ENCODE measurements around the gene GAL3ST2.
A peak's percentile ranks its signal among the peaks of the same experiment; 100 is the strongest.
"Not testable (repeated sequence)": the region's sequence is repeated elsewhere in the genome, so short reads cannot be mapped to it uniquely, and the experiment has no call there.

The GAL3ST2 gene

DNA sequence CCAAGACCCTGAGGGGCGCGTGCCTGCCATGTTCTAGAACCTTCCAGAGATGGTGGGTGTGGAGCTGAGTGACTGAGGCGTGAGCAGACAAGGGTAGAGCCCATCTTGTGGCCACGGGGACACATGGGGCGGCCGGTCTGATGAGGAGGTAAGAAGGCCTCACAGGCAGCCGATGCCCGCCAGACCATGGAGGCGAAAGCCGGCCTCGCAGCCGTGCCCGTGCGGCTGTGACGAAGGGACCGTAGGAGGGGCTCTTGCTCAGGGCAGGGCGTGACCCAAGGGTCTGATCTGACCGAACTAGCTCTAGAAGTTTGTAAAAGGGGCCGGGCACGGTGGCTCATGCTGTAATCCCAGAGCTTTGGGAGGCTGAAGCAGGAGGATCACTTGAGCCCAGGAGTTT is 22.6 kb upstream of the GAL3ST2 start:
- H3K36me3 Mint-ChIP-seq (ENCODE audit: low read depth), result peaks cover 72% of the 10 kb centered on the region
- no peaks in the 10 kb centered on the region for H3K4me1 Mint-ChIP-seq (ENCODE audit: low read depth)
- H3K4me3 Mint-ChIP-seq, result no peak overlapping the region
- H3K9me3 Mint-ChIP-seq, result no peaks in the 10 kb centered on the region
- H3K27me3 Mint-ChIP-seq, result no peaks in the 10 kb centered on the region
- H3K27ac Mint-ChIP-seq, result no peak overlapping the region
- DNase-seq, result no peak

DNA sequence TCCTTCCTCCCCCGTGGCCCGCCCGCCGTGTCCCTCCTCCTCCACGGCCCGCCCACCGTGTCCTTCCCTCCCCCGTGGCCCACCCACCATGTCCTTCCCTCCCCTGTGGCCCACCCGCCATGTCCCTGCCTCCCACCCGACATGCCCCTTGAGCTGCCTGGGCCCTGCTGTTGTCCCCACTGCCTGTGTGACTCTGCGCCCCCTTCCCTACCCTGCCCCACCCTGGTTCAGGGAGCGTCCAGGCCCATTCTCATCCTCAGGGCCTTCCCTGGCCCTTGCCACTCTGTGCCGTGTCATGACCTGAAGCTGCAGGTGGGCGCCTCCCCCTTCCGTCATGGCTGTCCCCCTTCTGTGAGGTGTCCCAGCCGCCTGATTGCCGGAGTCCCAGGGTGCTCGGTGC is 21.5 kb upstream of the GAL3ST2 start:
- Mint-ChIP-seq H3K36me3 (ENCODE audit: low read depth) (peaks cover 71% of the 10 kb centered on the region), H3K4me3 (no peak overlapping the region), H3K27ac (no peak overlapping the region)

DNA sequence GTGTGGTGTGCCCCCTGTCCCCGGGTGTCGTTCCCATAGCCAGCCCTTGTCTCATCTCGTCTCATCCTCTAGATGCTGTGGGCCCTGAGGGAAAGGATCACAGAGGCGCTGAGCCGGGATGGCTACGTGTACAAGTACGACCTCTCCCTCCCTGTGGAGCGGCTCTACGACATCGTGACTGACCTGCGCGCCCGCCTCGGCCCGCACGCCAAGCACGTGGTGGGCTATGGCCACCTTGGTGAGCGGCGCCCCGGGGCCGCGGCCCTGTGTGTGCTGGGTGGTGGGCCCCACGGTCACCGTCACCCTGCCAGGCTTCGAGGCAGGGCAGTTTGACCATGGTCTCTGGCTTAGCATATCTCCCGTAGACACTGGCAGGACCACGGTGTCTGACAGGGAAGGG is 20.8 kb upstream of the GAL3ST2 start:
- Mint-ChIP-seq H3K4me3 (no peak overlapping the region), H3K27me3 (no peaks in the 10 kb centered on the region), H3K27ac (no peak overlapping the region)

More for the DNA sequence above, 21.5 kb upstream of the GAL3ST2 start:
- Mint-ChIP-seq H3K27me3 (no peaks in the 10 kb centered on the region), H3K4me1 (ENCODE audit: low read depth) (no peaks in the 10 kb centered on the region), H3K9me3 (no peaks in the 10 kb centered on the region)
- DNase-seq, result no peak

DNA sequence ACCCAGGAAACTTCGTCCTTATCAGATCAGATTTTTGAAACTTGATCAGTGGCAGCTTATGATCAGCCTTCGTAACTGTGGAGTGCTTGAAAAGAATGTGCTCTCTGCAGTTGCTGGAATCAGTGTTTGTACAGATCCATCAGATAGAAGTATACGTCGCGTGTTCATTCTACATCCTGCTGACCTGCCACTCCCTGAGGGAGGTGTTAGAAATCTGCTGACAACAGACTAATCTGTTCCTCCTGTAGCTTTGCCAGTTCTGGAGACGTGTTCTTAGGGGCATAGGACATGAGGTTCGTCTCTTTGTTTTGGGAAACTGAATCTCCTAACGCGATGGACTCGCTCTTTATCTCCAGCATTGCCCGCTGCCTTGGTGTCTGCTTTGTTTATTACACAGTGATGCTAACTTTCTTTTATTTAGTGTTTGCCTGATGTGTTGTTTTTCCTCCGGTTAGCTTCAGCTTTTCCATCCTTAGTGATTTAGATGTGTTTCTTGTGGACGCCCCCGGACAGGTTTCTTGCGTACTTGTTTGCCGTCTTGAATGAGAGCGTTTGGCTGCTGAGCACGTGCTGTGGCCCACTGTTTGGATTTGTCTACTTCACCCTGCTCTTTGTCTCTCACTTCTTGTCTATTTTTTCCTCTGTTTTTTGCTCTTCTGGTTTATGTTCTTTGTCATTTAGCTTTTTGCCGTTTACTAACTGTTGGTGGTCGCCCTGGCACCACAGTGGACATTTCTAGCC is 17.4 kb upstream of the GAL3ST2 start:
- Mint-ChIP-seq H3K4me1 (ENCODE audit: low read depth) (peaks cover 22% of the 10 kb centered on the region), H3K9me3 (peaks cover 3% of the 10 kb centered on the region), H3K36me3 (ENCODE audit: low read depth) (peaks cover 56% of the 10 kb centered on the region), H3K27me3 (no peaks in the 10 kb centered on the region), H3K27ac (no peak overlapping the region), H3K4me3 (no peak overlapping the region)
- no peak for DNase-seq

More for the DNA sequence above, 20.8 kb upstream of the GAL3ST2 start:
- no peak for DNase-seq
- H3K36me3 Mint-ChIP-seq (ENCODE audit: low read depth), result peaks cover 72% of the 10 kb centered on the region
- peaks cover under 1% of the 10 kb centered on the region for H3K4me1 Mint-ChIP-seq (ENCODE audit: low read depth)
- H3K9me3 Mint-ChIP-seq, result peaks cover 2% of the 10 kb centered on the region

DNA sequence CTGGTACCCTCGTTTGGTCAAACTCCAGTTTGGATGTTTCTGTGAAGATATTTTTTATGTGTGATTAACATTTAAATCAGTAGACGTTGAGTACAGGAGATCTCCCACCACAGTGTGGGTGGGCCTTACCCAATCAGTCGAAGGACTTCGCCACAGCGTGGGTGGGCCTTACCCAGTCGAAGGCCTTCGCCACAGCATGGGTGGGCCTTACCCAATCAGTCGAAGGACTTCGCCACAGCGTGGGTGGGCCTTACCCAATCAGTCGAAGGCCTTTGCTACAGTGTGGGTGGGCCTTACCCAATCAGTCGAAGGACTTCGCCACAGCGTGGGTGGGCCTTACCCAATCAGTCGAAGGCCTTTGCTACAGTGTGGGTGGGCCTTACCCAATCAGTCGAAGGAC is 16.7 kb upstream of the GAL3ST2 start:
- not testable (repeated sequence) for H3K27me3 Mint-ChIP-seq, H3K9me3 Mint-ChIP-seq, H3K4me3 Mint-ChIP-seq, H3K27ac Mint-ChIP-seq
- Mint-ChIP-seq H3K4me1 (ENCODE audit: low read depth) (peaks cover 26% of the 10 kb centered on the region), H3K36me3 (ENCODE audit: low read depth) (peaks cover 50% of the 10 kb centered on the region)
- peak; percentile 22 for DNase-seq

DNA sequence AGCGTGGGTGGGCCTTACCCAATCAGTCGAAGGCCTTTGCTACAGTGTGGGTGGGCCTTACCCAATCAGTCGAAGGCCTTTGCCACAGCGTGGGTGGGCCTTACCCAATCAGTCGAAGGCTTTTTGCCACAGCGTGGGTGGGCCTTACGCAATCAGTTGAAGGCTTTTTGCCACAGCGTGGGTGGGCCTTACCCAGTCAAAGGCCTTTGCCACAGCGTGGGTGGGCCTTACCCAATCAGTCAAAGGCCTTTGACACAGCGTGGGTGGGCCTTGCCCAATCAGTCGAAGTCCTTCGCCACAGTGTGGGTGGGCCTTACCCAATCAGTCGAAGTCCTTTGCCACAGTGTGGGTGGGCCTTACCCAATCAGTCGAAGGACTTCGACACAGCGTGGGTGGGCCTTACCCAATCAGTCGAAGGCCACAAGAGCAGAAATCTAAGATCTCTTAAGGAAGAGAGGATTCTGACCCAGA is 16.3 kb upstream of the GAL3ST2 start:
- peak; percentile 35 for DNase-seq
- H3K4me1 Mint-ChIP-seq (ENCODE audit: low read depth), result peaks cover 26% of the 10 kb centered on the region
- no peak overlapping the region for H3K27ac Mint-ChIP-seq
- H3K27me3 Mint-ChIP-seq, result no peaks in the 10 kb centered on the region
- no peak overlapping the region for H3K4me3 Mint-ChIP-seq
- H3K9me3 Mint-ChIP-seq, result peaks cover 3% of the 10 kb centered on the region
- H3K36me3 Mint-ChIP-seq (ENCODE audit: low read depth), result peaks cover 47% of the 10 kb centered on the region

DNA sequence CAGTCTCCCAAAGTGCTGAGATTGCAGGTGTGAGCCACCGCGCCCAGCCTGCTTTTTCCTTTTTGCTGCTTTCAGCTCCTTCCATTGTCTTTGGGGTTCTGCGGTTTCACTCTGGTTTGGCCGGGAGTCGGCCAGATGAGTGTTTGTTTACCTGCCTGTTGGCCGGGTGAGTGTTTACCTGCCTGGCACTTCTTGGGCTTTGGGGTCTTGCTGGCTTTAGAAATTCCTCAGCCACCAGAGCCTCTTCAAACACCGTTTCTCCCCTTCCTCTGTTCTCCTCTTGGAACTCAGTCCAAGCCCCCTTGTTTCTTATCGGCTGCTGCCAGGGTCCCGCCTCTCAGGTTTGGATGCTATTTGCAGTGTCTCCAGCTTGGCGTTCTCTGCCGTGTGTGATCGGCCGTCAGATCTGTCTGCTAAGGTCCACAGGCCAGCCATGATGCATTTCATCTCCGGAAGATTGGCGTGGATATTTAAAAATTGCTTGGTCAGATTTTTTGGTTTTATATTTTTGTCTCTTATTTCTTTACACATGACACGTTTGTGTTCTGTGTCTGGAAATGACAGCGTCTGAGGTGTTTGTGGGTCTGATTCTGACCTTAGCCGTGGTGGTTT is 14.2 kb upstream of the GAL3ST2 start:
- peak overlapping the region; percentile 82 for H3K27ac Mint-ChIP-seq
- peaks cover 31% of the 10 kb centered on the region for H3K36me3 Mint-ChIP-seq (ENCODE audit: low read depth)
- H3K9me3 Mint-ChIP-seq, result peaks cover 3% of the 10 kb centered on the region
- peak overlapping the region; percentile 38 for H3K4me3 Mint-ChIP-seq
- DNase-seq, result peak; percentile 37
- no peaks in the 10 kb centered on the region for H3K27me3 Mint-ChIP-seq
- peaks cover 26% of the 10 kb centered on the region for H3K4me1 Mint-ChIP-seq (ENCODE audit: low read depth)

DNA sequence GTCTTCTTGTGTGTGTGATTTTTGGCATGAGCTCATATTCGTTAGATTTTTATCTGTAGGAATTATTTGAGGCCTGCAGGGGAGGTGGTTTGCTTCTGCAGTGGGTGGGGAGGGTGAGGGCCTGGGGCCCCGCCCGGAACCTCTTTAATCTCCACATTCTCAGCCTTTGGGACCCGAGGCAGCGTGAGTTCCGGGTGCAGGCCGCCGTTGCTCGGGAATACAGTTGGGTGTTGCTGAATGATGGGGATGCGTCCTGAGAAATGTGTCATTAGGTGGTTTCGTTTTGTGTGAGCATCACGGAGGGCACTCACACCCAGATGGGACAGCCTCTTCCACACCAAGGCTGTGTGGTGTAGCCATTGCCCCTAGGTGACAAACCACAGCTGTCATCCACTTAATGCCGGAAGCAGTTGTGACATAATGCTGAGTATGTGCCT is 13.7 kb upstream of the GAL3ST2 start:
- no peaks in the 10 kb centered on the region for H3K27me3 Mint-ChIP-seq
- H3K36me3 Mint-ChIP-seq (ENCODE audit: low read depth), result peaks cover 28% of the 10 kb centered on the region
- H3K4me1 Mint-ChIP-seq (ENCODE audit: low read depth), result peaks cover 26% of the 10 kb centered on the region
- H3K9me3 Mint-ChIP-seq, result peaks cover 3% of the 10 kb centered on the region
- peak overlapping the region; percentile 38 for H3K4me3 Mint-ChIP-seq
- DNase-seq, result peak; percentile 70
- peak overlapping the region; percentile 82 for H3K27ac Mint-ChIP-seq

DNA sequence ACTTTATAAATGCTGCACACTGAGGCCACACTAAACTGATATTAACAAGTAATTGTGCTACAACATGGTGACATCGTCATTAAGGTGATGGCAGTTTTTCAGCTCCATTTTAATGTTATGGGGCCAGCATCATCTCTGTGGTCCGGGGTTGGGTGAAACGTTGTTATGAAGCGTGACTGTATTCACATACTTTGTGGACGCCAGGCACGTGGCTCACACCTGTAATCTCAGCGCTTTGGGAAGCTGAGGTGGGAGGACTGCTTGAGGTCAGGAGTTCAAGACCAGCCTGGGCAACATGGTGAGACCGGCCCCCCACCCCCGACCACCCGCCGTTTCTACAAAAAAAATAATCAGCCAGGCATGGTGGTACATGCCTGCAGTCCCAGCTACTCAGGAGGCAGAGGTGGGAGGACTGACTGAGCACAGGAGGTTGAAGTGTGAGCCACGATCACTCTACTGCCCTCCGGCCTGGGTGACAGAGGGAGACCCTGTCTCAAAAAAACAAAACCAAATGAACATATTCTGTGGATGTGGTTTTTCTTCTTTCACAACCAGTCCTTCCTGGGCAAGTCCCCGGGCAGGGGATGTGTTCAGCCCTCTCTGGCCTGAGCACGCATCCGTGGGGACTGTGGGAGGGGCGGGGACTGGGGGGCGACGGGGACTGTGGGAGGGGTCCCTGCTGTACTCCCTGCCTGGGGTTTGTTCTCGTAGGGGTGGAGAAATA is 12.9 kb upstream of the GAL3ST2 start:
- peaks cover 3% of the 10 kb centered on the region for H3K9me3 Mint-ChIP-seq
- no peak overlapping the region for H3K4me3 Mint-ChIP-seq
- peak; percentile 32 for DNase-seq
- peak overlapping the region; percentile 82 for H3K27ac Mint-ChIP-seq
- peaks cover 24% of the 10 kb centered on the region for H3K36me3 Mint-ChIP-seq (ENCODE audit: low read depth)
- no peaks in the 10 kb centered on the region for H3K27me3 Mint-ChIP-seq
- H3K4me1 Mint-ChIP-seq (ENCODE audit: low read depth), result peaks cover 26% of the 10 kb centered on the region

DNA sequence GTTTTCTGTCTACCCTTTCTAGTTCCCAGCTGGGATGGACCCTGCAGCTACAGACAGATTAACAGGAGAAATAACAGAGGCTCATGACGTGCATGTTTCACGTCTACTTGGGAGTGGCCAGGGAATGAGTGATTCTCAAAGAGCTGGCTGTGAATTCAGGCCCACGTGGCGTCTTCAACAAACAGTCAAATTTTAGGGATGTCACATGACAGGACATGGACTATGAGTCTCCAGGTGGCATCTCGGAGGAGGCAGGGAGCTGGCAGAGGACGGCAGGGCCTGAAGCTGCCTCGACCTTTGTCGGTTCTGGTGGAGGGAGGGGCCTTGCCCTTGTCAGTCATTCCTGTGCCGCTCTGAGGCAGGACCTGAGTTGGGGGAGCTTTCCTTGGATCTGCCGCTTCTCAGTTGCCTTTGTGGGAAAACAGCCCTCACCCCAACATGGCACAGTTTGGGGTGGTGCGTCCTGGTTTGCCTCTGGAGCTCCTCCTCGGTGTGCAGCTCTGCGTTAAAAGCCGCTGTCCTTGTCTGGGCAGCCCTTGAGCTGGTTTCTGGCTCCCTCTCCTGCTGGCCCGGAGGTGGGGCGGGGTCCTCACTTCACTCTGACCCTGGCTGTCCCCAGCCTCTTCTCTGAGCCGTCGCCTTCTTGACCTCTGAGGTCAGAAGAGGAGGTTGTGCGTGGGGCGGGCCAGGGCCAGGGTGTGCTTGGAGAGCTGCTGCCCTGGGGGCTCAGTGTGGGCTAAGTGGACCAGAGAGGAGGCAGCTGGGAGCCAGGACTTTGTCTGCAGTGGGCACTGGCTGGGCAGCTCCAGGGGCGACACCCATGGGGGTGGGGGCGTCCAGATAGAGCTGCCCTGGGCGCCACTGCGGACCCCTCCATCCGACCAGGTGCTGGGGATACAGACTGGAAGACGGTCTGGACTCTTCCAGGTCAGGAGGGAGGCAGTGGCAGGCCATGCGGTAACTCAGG is 12.1 kb upstream of the GAL3ST2 start:
- peak overlapping the region; percentile 11 for H3K27ac Mint-ChIP-seq
- peak; percentile 26 for DNase-seq
- peaks cover 3% of the 10 kb centered on the region for H3K9me3 Mint-ChIP-seq
- peaks cover 16% of the 10 kb centered on the region for H3K36me3 Mint-ChIP-seq (ENCODE audit: low read depth)
- no peak overlapping the region for H3K4me3 Mint-ChIP-seq
- H3K4me1 Mint-ChIP-seq (ENCODE audit: low read depth), result peaks cover 26% of the 10 kb centered on the region
- H3K27me3 Mint-ChIP-seq, result no peaks in the 10 kb centered on the region

DNA sequence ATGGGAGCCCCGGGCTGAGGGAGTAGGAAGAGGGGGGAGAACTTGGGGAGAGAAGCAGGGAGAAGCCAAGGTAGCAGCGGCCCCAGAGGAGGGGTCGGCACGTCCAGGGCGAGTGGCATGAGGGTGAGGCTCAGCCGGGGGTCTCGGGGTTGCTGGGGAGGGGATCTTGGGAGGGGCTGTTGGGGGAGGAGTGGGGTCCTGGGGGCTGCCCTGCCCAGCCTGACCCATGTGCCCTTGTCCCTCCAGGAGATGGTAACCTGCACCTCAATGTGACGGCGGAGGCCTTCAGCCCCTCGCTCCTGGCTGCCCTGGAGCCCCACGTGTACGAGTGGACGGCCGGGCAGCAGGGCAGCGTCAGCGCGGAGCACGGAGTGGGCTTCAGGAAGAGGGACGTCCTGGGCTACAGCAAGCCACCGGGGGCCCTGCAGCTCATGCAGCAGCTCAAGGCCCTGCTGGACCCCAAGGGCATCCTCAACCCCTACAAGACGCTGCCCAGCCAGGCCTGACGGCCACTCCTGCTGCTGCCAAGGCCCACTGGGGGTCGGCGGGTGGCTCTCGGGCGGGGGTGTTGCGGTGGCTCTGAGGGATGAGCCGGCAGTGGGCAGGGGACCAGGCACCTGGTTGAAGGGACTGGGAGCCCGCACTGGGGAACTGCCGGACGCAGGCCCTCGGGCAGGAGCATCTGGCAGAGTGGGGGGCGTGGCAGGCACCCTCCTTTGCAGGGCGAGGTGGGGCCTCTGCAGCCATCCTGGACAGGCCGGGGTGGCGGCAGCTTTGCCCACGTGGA is 9.0 kb upstream of the GAL3ST2 start:
- peaks cover 29% of the 10 kb centered on the region for H3K4me1 Mint-ChIP-seq (ENCODE audit: low read depth)
- no peaks in the 10 kb centered on the region for H3K27me3 Mint-ChIP-seq
- peak; percentile 26 for DNase-seq
- no peak overlapping the region for H3K27ac Mint-ChIP-seq
- H3K4me3 Mint-ChIP-seq, result no peak overlapping the region
- peaks cover 2% of the 10 kb centered on the region for H3K36me3 Mint-ChIP-seq (ENCODE audit: low read depth)
- H3K9me3 Mint-ChIP-seq, result no peaks in the 10 kb centered on the region

DNA sequence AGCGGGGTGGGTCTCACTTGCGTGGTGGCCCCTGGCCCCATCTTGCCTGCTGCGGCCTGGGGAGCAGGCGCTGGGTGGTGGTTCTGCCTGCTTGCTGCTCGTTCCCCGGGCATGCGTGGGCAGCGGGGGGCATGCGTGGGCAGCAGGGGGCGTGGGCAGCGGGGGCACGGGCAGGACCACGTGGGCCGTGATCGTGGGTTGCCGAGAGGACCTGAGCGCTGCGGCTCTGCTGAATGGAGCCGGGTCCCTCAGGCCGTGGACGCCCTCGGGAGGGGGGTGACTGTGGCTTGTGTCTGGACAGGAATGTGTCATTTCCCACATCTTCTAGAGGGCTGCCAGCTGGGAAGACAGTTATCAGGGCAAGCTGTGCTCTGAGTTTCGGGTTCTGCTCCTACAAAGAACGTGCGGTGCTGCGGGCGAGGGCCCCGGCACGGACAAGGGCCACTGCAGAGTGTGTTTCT is 8.3 kb upstream of the GAL3ST2 start:
- H3K4me1 Mint-ChIP-seq (ENCODE audit: low read depth), result peaks cover 27% of the 10 kb centered on the region
- no peaks in the 10 kb centered on the region for H3K27me3 Mint-ChIP-seq
- H3K4me3 Mint-ChIP-seq, result no peak overlapping the region
- H3K36me3 Mint-ChIP-seq (ENCODE audit: low read depth), result no peaks in the 10 kb centered on the region
- no peak overlapping the region for H3K27ac Mint-ChIP-seq
- H3K9me3 Mint-ChIP-seq, result no peaks in the 10 kb centered on the region
- peak; percentile 26 for DNase-seq

DNA sequence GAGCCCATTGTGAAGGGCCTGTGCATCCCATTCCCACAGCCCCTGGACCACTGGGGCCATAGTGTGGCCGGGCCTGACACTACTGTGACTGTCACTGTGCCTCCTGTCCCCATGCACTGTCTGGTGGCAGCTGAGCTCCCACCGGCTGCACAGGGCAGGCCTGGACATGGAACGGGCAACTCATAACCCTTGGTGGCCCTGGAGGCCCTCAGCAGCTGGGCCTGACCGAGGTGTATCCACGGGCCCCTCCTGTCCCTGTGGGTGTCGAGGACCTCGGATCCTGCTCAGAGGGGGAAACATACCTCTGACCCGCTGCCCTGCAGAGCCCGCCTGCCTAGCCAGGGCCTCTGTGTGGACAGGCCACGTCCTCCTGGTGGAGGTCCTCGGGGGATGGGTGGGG is 7.8 kb upstream of the GAL3ST2 start:
- Mint-ChIP-seq H3K27me3 (no peaks in the 10 kb centered on the region), H3K27ac (no peak overlapping the region), H3K36me3 (ENCODE audit: low read depth) (no peaks in the 10 kb centered on the region), H3K4me1 (ENCODE audit: low read depth) (peaks cover 21% of the 10 kb centered on the region), H3K9me3 (no peaks in the 10 kb centered on the region), H3K4me3 (no peak overlapping the region)
- no peak for DNase-seq

Data from activated T-cell treated with anti-CD3 and anti-CD28 coated beads, Interleukin-2, amount 50 U/mL, for 24 hours (primary cell).